ENCODE measurements around the gene PLAAT5.

The PLAAT5 gene

GRCh38 chr11:63511048-63511748, 20.2 kb upstream of the PLAAT5 start:
- no peak for DNase-seq

DNA sequence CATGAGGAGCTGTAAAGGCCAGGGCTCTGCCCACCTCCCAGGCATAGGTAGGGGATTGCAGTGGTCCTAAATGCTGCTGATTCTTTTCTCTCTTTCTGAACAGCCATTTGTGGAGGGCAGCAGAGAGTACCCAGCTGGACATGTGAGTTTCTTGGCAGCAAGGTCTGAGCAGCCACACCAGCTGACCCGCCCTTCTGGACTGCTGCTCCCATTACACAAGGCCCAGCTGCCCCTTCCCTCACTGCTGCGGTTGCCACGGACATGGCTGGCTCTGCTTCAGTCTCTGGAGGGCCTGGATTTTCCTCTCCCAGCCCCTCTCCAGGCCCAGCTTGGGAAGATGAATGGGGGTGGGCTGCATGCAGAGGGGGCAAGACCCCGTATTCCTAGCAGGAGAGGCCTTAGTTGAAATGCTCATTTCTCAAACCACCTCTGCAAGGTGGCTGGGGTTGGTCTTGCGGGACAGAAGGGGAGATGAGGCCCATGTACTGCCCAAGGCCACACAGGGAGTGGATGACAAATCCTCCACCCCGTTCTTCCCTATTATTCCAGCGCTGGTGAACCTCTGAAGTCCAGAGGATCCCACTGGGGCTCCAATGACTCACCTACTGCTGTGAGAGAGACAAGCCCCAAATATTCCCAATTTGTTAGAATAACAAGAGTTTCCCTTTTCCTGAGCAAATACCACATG, 19.5 kb upstream of the PLAAT5 start:
- no peak for DNase-seq

- no peak for DNase-seq
Measured at GRCh38 chr11:63508745-63509144, 17.8 kb upstream of the PLAAT5 start.

DNA sequence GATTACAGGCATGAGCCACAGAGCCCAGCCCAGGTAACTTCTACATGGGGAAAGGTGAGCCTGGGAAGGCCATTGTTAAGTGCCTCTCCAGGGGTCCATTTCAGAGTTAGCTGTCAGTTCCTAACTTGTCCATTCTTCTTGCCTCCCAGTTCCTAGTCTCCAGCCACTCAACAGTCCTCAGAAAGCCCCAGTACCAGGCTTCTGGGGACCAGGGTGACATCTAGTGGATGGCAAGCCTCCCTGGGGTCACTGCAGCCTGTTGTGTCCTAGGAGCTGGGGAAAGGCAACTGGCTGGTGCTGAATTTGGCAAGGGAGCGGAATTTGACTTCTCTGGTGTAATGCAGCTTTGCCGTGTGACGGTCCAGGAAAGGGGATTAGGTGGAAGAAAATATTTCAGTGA, 17.0 kb upstream of the PLAAT5 start:
- no peak for DNase-seq

DNA sequence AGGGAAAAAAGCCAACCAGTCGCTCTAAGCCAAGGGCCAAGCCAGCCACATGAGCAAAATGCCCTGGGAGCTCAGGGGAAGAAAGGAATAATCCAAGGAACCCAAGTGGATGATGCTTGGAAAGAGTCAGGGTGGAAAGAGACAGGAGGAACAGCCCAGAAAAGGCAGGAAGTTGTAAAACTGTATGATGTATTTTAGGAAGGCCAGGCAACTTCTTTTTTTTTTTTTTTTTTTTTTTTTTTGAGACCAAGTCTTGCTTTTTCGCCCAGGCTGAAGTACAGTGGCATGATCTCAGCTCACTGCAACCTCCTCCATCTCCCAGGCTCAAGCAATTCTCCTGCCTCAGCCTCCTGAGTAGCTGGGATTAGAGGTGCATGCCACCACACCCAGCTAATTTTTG, 16.5 kb upstream of the PLAAT5 start:
- no peak for DNase-seq

- no peak for DNase-seq
Measured at GRCh38 chr11:63506876-63507275, 15.9 kb upstream of the PLAAT5 start.

- DNase-seq: no peak
Measured at GRCh38 chr11:63505857-63506528, 15.0 kb upstream of the PLAAT5 start, which contains the start of gene LGALS12. TSS of gene LGALS12 (plus strand) at chr11:63506084. CDS start at chr11:63506459, 375 bp downstream.

DNA sequence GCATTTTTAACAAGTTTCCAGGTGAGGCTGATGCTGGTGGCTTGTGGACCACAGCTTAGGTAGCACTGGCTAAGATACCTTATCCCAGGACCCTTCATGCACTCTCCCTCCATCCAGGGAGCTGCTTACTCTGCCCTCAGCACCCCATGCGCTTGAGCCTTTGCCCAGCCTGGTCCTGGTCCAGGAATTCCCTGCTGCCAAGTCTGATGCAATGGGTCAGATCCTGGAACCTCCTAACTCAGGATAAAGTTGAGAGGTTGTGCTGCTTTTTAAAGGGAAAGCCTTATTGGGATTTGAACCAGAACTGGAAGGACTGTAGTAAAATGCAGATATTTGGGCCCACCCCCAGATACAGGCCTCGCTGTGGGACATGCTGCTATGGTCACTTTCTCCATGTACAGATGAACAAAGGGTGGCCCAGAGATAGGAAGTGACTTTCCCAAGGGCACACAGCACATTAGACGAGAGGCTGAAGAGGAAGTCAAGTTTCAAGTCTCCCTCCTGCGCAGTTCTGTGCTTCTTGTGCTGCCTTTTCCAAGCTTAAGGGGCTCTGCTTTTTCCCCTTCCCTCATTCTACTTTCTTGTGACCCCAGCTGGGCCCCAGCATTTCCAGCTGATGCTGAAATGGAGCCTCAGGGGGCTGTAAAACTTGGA, 14.1 kb upstream of the PLAAT5 start:
- DNase-seq: no peak

- DNase-seq: no peak
Measured at GRCh38 chr11:63504054-63504453, 13.1 kb upstream of the PLAAT5 start.

- no peak for DNase-seq
Measured at GRCh38 chr11:63503492-63503891, 12.5 kb upstream of the PLAAT5 start.

DNA sequence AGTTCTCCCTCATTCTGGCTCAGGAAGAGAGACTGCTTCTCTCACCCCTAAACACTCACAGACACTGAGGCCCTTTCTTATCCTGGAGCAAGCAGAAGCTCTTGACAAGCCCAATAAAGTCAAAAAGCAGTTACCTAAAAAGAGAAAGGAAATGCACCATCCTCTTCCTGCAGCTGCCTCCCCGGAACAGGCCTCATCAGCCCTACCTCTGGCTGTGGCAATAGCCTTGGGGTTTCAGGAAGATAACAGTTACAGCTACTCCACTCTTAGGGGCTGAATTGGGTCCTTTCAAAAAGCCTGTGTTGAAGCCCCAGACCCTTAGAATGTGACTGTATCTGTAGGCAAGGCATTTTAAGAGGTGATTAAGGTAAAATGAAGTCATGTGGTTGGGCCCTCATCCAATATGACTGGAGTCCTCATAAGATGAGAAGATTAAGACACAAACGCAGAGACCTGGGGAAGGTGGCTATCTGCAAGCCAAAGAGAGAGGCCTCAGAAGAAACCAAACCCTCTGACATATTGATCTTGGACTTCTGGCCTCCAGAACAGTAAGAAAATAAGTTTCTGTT, 11.4 kb upstream of the PLAAT5 start:
- DNase-seq: no peak

- no peak for DNase-seq
Measured at GRCh38 chr11:63501236-63501635, 10.3 kb upstream of the PLAAT5 start.

DNA sequence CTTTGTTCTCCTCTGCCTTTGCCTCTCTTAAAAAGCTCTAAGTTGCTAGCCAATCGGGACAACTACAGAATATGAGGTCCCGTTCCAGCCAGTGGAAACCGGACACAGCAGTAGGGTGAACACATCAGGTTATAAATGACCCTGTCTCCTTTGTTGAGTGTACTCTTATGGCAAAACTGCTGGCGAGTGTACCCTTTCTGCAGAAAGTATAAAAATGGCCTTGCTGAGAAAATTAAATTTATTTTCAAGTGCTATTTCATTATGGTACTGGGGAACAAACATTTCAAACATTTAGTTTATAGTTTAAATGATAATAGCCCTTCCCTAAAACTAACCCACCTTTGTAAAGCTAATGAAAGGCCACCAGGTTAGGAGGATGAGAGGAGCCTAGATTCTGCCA, 8.9 kb upstream of the PLAAT5 start:
- no peak for DNase-seq

GRCh38 chr11:63494975-63495374, 4.0 kb upstream of the PLAAT5 start:
- no peak for DNase-seq

GRCh38 chr11:63493127-63493526, 2.2 kb upstream of the PLAAT5 start:
- DNase-seq: no peak

- no peak for DNase-seq
Measured at GRCh38 chr11:63492441-63492840, 1.5 kb upstream of the PLAAT5 start.

DNA sequence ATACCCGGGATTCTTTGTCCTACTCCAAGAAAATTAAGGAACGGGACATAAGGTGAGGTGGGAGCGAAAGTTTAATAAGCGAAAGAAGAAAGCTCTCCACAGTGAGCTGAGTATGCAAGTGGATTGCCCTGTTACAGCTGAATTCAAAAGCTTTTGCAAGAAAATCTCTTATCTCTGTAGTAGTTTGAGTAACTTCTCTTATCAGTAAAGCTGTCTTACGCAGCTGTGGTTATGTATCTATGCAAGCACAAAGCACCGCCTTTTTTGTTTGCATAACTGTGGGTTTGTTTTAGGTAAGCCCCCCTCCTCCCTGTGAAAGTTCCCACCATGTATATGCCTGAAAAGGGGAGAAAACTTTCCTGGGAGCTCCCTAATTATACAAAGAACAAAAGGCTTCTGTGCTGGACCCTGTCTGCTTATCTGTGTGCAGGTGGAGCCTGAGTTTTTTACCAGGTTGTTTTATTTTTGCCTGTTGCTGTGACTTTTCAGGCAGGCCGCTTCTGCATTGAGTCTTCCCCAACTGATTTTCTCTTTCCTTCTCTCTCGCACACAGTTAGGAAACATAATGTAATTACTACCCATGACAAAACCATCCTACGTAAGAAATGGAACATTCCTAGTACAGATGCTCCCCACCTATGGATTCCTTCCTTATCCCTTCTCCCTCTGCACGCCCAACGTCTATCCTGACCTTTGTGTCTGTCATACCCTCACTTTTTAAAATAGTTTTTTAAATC, 837 bp upstream of the PLAAT5 start:
- no peak for DNase-seq

- DNase-seq: no peak
Measured at GRCh38 chr11:63491240-63491587, 247 bp upstream of the PLAAT5 start.

- DNase-seq: no peak
Measured at GRCh38 chr11:63489879-63490278, 1.1 kb downstream of the PLAAT5 start.

- no peak for DNase-seq
Measured at GRCh38 chr11:63488789-63489188, 2.2 kb downstream of the PLAAT5 start.

GRCh38 chr11:63485777-63486176, 5.2 kb downstream of the PLAAT5 start:
- DNase-seq: no peak

DNA sequence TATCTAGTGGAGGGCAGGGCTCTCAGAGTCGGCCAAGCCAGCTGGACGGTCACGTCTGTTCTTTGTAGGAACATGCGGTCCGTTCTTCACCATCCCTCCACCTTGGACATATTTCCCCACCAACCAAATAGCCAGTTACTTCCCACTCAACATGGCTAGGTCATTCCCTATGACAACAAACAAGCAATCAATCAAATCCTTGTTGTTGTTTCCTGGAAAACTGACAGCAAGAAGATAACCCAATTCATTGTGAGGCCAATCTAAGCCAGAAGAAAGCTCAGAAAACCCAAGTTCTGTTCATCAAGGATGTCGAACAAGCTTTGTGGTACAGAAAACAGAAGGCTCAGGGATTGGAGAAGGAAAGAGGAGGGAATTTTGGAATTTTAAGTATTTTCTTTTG, 10.9 kb downstream of the PLAAT5 start:
- no peak for DNase-seq

DNA sequence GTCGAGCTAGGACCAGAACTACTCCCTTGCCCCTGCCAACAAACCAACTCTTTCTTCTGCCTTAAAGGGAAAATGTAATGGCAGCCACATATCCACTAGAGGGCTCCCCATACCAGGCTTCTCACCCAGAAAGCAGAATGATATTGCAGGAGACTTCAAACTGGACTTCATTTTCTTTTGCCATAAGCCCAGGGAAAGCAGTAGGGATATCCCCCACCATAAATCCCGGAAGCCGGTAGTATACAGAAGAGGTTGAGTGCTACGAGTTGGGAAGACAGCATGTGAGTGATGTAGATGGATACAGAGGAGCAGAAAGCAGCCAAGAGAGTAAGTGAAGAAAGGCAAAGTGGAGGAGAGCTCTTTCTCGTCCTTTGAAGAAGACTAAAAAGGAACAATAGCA, 12.1 kb downstream of the PLAAT5 start:
- peak; percentile 13 for DNase-seq

Data from effector CD8-positive, alpha-beta T cell (primary cell).